A549 (cell line): ENCODE measurements around the gene ENTPD7. TPM values are rescaled to one million over a fixed set of nuclear protein-coding genes. Genes with fewer than 3 reads are reported as not detected.

Source experiments
- ATOH8 ChIP-seq: fragments of 250-450 bp; sonication (Bioruptor Pico); IDR thresholded peaks from 2 replicates; pipeline ENCODE4 v1.5.0; 2020; ENCODE audit warnings: low read depth, mild to moderate bottlenecking, moderate library complexity
- BCL3 ChIP-seq: fragments of >200 bp; sonication (Bioruptor Twin); formaldehyde crosslinking; IDR thresholded peaks from 3 replicates; pipeline ENCODE4 v1.6.1; 2016
- BHLHE40 ChIP-seq: IDR thresholded peaks from 2 replicates; pipeline ENCODE4 v1.6.1; 2012; ENCODE audit warnings: low read depth, low read length, inconsistent platforms
- CHD2 ChIP-seq: fragments of 150-350 bp; IDR thresholded peaks from 2 replicates; pipeline ENCODE4 v1.6.1; 2014; ENCODE audit warnings: low read length; ENCODE audit not compliant: partially characterized antibody
- CHD4 ChIP-seq: fragments of 200-600 bp; sonication (generic); IDR thresholded peaks from 2 replicates; pipeline ENCODE4 v1.6.1; 2016; ENCODE audit warnings: antibody characterized with exemption, mild to moderate bottlenecking, borderline replicate concordance
- CTCF ChIP-seq: fragments of >200 bp; sonication (Bioruptor Twin); formaldehyde crosslinking; IDR thresholded peaks from 3 replicates; pipeline ENCODE4 v1.5.1; 2016
- E2F6 ChIP-seq: IDR thresholded peaks from 2 replicates; pipeline ENCODE4 v1.6.1; 2012; ENCODE audit warnings: low read depth, borderline replicate concordance
- ELK1 ChIP-seq: fragments of 150-350 bp; IDR thresholded peaks from 2 replicates; pipeline ENCODE4 v1.6.1; 2014; ENCODE audit warnings: low read depth, mild to moderate bottlenecking, low read length
- FOSB ChIP-seq: fragments of 250-450 bp; sonication (Bioruptor Pico); IDR thresholded peaks from 2 replicates; pipeline ENCODE4 v1.5.0; 2020; ENCODE audit warnings: mild to moderate bottlenecking, moderate library complexity
- FOSL2 ChIP-seq, 2 experiments: fragments of 450-650 bp in 1 of 2; fragments of >200 bp in 1 of 2; sonication (Bioruptor Twin) in 1 of 2; formaldehyde crosslinking; IDR thresholded peaks; 2 replicates each; pipeline versions ENCODE4 v1.5.0 to v1.6.1; 2016 to 2020; ENCODE audit warnings: mild to moderate bottlenecking in 1 of 2, moderate library complexity in 1 of 2
- FOXS1 ChIP-seq: fragments of 250-450 bp; sonication (Bioruptor Pico); IDR thresholded peaks from 2 replicates; pipeline ENCODE4 v1.5.0; 2020; ENCODE audit warnings: mild to moderate bottlenecking, moderate library complexity
- HMGXB4 ChIP-seq: fragments of 250-450 bp; sonication (Bioruptor Pico); IDR thresholded peaks from 2 replicates; pipeline ENCODE4 v1.5.0; 2021; ENCODE audit warnings: mild to moderate bottlenecking, moderate library complexity, borderline replicate concordance
- HOXA7 ChIP-seq: fragments of 250-450 bp; sonication (Bioruptor Pico); IDR thresholded peaks from 2 replicates; pipeline ENCODE4 v1.5.0; 2020; ENCODE audit warnings: mild to moderate bottlenecking, moderate library complexity
- HOXB13 ChIP-seq: fragments of 250-450 bp; sonication (Bioruptor Pico); IDR thresholded peaks from 2 replicates; pipeline ENCODE4 v1.5.0; 2020; ENCODE audit warnings: low read depth, mild to moderate bottlenecking, moderate library complexity
- HOXB5 ChIP-seq: fragments of 250-450 bp; sonication (Bioruptor Pico); IDR thresholded peaks from 2 replicates; pipeline ENCODE4 v1.5.0; 2020; ENCODE audit warnings: mild to moderate bottlenecking, moderate library complexity
- JUN ChIP-seq, 2 experiments: fragments of >200 bp; sonication (Bioruptor Twin); formaldehyde crosslinking; IDR thresholded peaks; 2 replicates in 1 of 2; 3 replicates in 1 of 2; pipeline ENCODE4 v1.6.1; 2016 to 2017
- KDM1A ChIP-seq: fragments of 200-600 bp; sonication (generic); IDR thresholded peaks from 2 replicates; pipeline ENCODE4 v1.6.1; 2016; ENCODE audit warnings: low read depth, mild to moderate bottlenecking
- KDM5A ChIP-seq: fragments of 200-600 bp; sonication (generic); IDR thresholded peaks from 2 replicates; pipeline ENCODE4 v1.6.1; 2016; ENCODE audit warnings: antibody characterized with exemption, mild to moderate bottlenecking
- MAFK ChIP-seq: fragments of 450-650 bp; IDR thresholded peaks from 2 replicates; pipeline ENCODE4 v1.6.1; 2014; ENCODE audit not compliant: partially characterized antibody
- MAX ChIP-seq: IDR thresholded peaks from 2 replicates; pipeline ENCODE4 v1.6.1; 2012
- MAZ ChIP-seq: fragments of 150-350 bp; IDR thresholded peaks from 2 replicates; pipeline ENCODE4 v1.6.1; 2014; ENCODE audit warnings: antibody characterized with exemption, low read depth, low read length, borderline replicate concordance
- NR3C1 ChIP-seq: fragments of >200 bp; sonication (Bioruptor Twin); formaldehyde crosslinking; IDR thresholded peaks from 3 replicates; pipeline ENCODE4 v1.6.1; 2017
- RAD21 ChIP-seq, 2 experiments: fragments of >200 bp in 1 of 2; sonication (Bioruptor Twin) in 1 of 2; formaldehyde crosslinking in 1 of 2; IDR thresholded peaks in 1 of 2; conservative IDR thresholded peaks in 1 of 2; 2 replicates in 1 of 2; 3 replicates in 1 of 2; pipeline ENCODE4 v1.6.1; 2012 to 2018; ENCODE audit warnings: inconsistent platforms in 1 of 2
- RARB ChIP-seq: fragments of 250-450 bp; sonication (Bioruptor Pico); IDR thresholded peaks from 2 replicates; pipeline ENCODE4 v1.8.0; 2021; ENCODE audit warnings: mild to moderate bottlenecking, moderate library complexity
- RCOR1 ChIP-seq: fragments of 150-350 bp; IDR thresholded peaks from 2 replicates; pipeline ENCODE4 v1.6.1; 2014; ENCODE audit warnings: antibody characterized with exemption, low read length, low read depth
- REST ChIP-seq: fragments of 200-600 bp; sonication (generic); IDR thresholded peaks from 2 replicates; pipeline ENCODE4 v1.6.1; 2016; ENCODE audit warnings: antibody characterized with exemption, mild to moderate bottlenecking, moderate library complexity
- SREBF2 ChIP-seq: fragments of 450-650 bp; IDR thresholded peaks from 2 replicates; pipeline ENCODE4 v1.6.1; 2014; ENCODE audit warnings: mild to moderate bottlenecking, moderate library complexity
- ZFP36 ChIP-seq: fragments of 450-650 bp; IDR thresholded peaks from 2 replicates; pipeline ENCODE4 v1.6.1; 2014; ENCODE audit warnings: borderline replicate concordance; ENCODE audit not compliant: partially characterized antibody
- ZSCAN20 ChIP-seq: fragments of 250-450 bp; sonication (Bioruptor Pico); IDR thresholded peaks from 2 replicates; pipeline ENCODE4 v1.8.0; 2022; ENCODE audit warnings: mild to moderate bottlenecking, moderate library complexity
- polyA plus RNA-seq, 4 experiments: library from polyadenylated mRNA; depleted of rRNA in 3 of 4; stranded (reverse); fragments of >200 nt; fragmentation: RNase III in 1 of 4; extraction: RNeasy Plus Mini Kit Qiagen cat#74134 plus additional on column Dnase treatment in 1 of 4; gene quantifications; 2 replicates in 3 of 4; 3 replicates in 1 of 4; pipeline ENCODE4 v1.2.3, GENCODE V29; 2011 to 2017

The ENTPD7 gene
- polyA plus RNA-seq, 2 of the 4 experiments (the other 2 are of a cell fraction), result 6.8 to 10.4 TPM

GRCh38 chr10:99732033-99732842 is 72.9 kb downstream of the ENTPD7 start, which contains the start of the genes COX15 and CUTC (continued):
- TF ChIP-seq ZFP36, result no peak
- TF ChIP-seq ATOH8 (CRISPR knock-in tag), result no peak
- TF ChIP-seq ELK1, result no peak
- TF ChIP-seq KDM5A, result peak; percentile 37
- 0 out of 2 replicates have a peak, but pooled peaks have one; percentile 60 for TF ChIP-seq HOXB5
- no peak for TF ChIP-seq CHD2
- TF ChIP-seq FOXS1, result no peak
- no peak for TF ChIP-seq HOXA7 (CRISPR knock-in tag)
- TF ChIP-seq MAFK, result no peak
- peak in 1 of 2 experiments; percentile 93; a peak in 4 of 5 replicates for TF ChIP-seq JUN (IDR thresholded peaks at IDR 0.05)
- TF ChIP-seq E2F6, result peak; percentile 61
- no peak for TF ChIP-seq HOXB13 (CRISPR knock-in tag)
- no peak for TF ChIP-seq RARB (CRISPR knock-in tag)
- no peak for TF ChIP-seq ZSCAN20 (CRISPR knock-in tag)
- TF ChIP-seq SREBF2, result no peak
- no peak for TF ChIP-seq KDM1A
- 0 out of 3 replicates have a peak, but pooled peaks have one; percentile 73 for TF ChIP-seq BCL3
- TF ChIP-seq MAZ, result no peak
- TF ChIP-seq FOSB (CRISPR knock-in tag), result no peak
- no peak for TF ChIP-seq NR3C1
- TF ChIP-seq RAD21 (conservative IDR thresholded peaks at IDR 0.05 in 1 of 2, IDR thresholded peaks at IDR 0.05 in 1 of 2), result peak; percentile 31 to 37; a peak in 2 of 5 replicates
- TF ChIP-seq CHD4, result no peak
- no peak for TF ChIP-seq REST
- no peak for TF ChIP-seq BHLHE40
- no peak; the same call in 2 of the 3 replicates for TF ChIP-seq CTCF
- no peak for TF ChIP-seq HMGXB4 (CRISPR knock-in tag)
- TF ChIP-seq FOSL2 (IDR thresholded peaks at IDR 0.05), result no peak
- TF ChIP-seq FOSL2 (CRISPR knock-in tag; IDR thresholded peaks at IDR 0.05), result no peak
- no peak for TF ChIP-seq RCOR1
- TF ChIP-seq MAX, result peak; percentile 92
